HG02981 (cell line): ENCODE measurements around the gene MAN2B1.
"Not testable (repeated sequence)": the region's sequence is repeated elsewhere in the genome, so short reads cannot be mapped to it uniquely, and the experiment has no call there.

Experiments
- ATAC-seq: cut with Tn5 transposase; IDR thresholded peaks from one replicate; pipeline ENCODE4 v1.9.1; 2021; ENCODE audit warnings: mild to moderate bottlenecking, moderate library complexity; ENCODE audit not compliant: unreplicated experiment

Gene MAN2B1

GRCh38 chr19:12666265-12667048 lies at the start of gene MAN2B1, which contains the start of gene WDR83:
TSS of gene MAN2B1 (minus strand) at chr19:12666742. CDS start at chr19:12666701, 41 bp downstream.
TSS of gene WDR83 (plus strand) at chr19:12666807. CDS start at chr19:12669791, 2,984 bp downstream.
- ATAC-seq = peak; percentile 44

- no peak for ATAC-seq
Measured at GRCh38 chr19:12715929-12716328, 49.4 kb upstream of the MAN2B1 start.

- no peak for ATAC-seq
Measured at GRCh38 chr19:12715102-12715501, 48.6 kb upstream of the MAN2B1 start.

GRCh38 chr19:12713304-12713703 lies 46.8 kb upstream of the MAN2B1 start:
- not testable (repeated sequence) for ATAC-seq

GRCh38 chr19:12712077-12712476 lies 45.5 kb upstream of the MAN2B1 start:
- ATAC-seq = not testable (repeated sequence)

- no peak for ATAC-seq
Measured at GRCh38 chr19:12711187-12711586, 44.6 kb upstream of the MAN2B1 start.

GRCh38 chr19:12708641-12709040 lies 42.1 kb upstream of the MAN2B1 start:
- ATAC-seq = no peak

- ATAC-seq = no peak
Measured at GRCh38 chr19:12706332-12706718, 39.8 kb upstream of the MAN2B1 start.

- no peak for ATAC-seq
Measured at GRCh38 chr19:12705654-12706331, 39.3 kb upstream of the MAN2B1 start.

- no peak for ATAC-seq
Measured at GRCh38 chr19:12705169-12705568, 38.6 kb upstream of the MAN2B1 start.

- no peak for ATAC-seq
Measured at GRCh38 chr19:12703046-12703445, 36.5 kb upstream of the MAN2B1 start.

GRCh38 chr19:12701596-12702282 lies 35.2 kb upstream of the MAN2B1 start:
- ATAC-seq = no peak

- ATAC-seq = no peak
Measured at GRCh38 chr19:12698138-12698537, 31.6 kb upstream of the MAN2B1 start.

- not testable (repeated sequence) for ATAC-seq
Measured at GRCh38 chr19:12697425-12697824, 30.9 kb upstream of the MAN2B1 start.

- ATAC-seq = peak; percentile 83
Measured at GRCh38 chr19:12696366-12697335, 30.1 kb upstream of the MAN2B1 start, which contains the start of gene FBXW9. TSS of gene FBXW9 (minus strand) at chr19:12696631. CDS start at chr19:12696581, 50 bp downstream.

GRCh38 chr19:12695997-12696365 lies 29.4 kb upstream of the MAN2B1 start:
- ATAC-seq = peak; percentile 6

GRCh38 chr19:12695514-12695913 lies 29.0 kb upstream of the MAN2B1 start:
- ATAC-seq = no peak

- ATAC-seq = no peak
Measured at GRCh38 chr19:12695096-12695495, 28.6 kb upstream of the MAN2B1 start.

- ATAC-seq = no peak
Measured at GRCh38 chr19:12694641-12695040, 28.1 kb upstream of the MAN2B1 start.

GRCh38 chr19:12692960-12693359 lies 26.4 kb upstream of the MAN2B1 start:
- ATAC-seq = no peak
